IMR-90 (cell line): ENCODE data around the gene ERICH6B.

Source experiments
- CEBPB ChIP-seq: IDR thresholded peaks from 2 replicates; pipeline ENCODE4 v1.6.1; 2012; ENCODE audit warnings: low read depth, low read length, improper control_type of control experiment
- CHD1 ChIP-seq: IDR thresholded peaks from 2 replicates; pipeline ENCODE4 v1.6.1; 2012; ENCODE audit warnings: low read depth, low read length, improper control_type of control experiment
- CTCF ChIP-seq: conservative IDR thresholded peaks from 2 replicates; pipeline ENCODE4 v1.5.1; 2012; ENCODE audit warnings: mild to moderate bottlenecking, low read depth, low read length, improper control_type of control experiment
- ELK1 ChIP-seq: fragments of 150-350 bp; IDR thresholded peaks from 2 replicates; pipeline ENCODE4 v1.6.1; 2016; ENCODE audit warnings: low read depth, mild to moderate bottlenecking, low read length, moderate library complexity, borderline replicate concordance
- FOS ChIP-seq: fragments of 150-350 bp; IDR thresholded peaks from 2 replicates; pipeline ENCODE4 v1.6.1; 2016; ENCODE audit warnings: low read depth, low read length
- MAFK ChIP-seq: IDR thresholded peaks from 2 replicates; pipeline ENCODE4 v1.6.1; 2012; ENCODE audit warnings: low read depth, low read length, improper control_type of control experiment
- MAZ ChIP-seq: IDR thresholded peaks from 2 replicates; pipeline ENCODE4 v1.6.1; 2012; ENCODE audit warnings: low read depth, mild to moderate bottlenecking, low read length, improper control_type of control experiment, moderate library complexity, borderline replicate concordance
- MXI1 ChIP-seq: IDR thresholded peaks from 2 replicates; pipeline ENCODE4 v1.6.1; 2012; ENCODE audit warnings: low read depth, mild to moderate bottlenecking, low read length, moderate library complexity, borderline replicate concordance
- POLR2A ChIP-seq: IDR thresholded peaks from 2 replicates; pipeline ENCODE4 v1.6.1; 2012; ENCODE audit warnings: mild to moderate bottlenecking, low read depth, low read length
- RAD21 ChIP-seq: IDR thresholded peaks from 2 replicates; pipeline ENCODE4 v1.6.1; 2012; ENCODE audit warnings: low read length, improper control_type of control experiment
- RCOR1 ChIP-seq: IDR thresholded peaks from 2 replicates; pipeline ENCODE4 v1.6.1; 2012; ENCODE audit warnings: mild to moderate bottlenecking, low read length, improper control_type of control experiment; ENCODE audit not compliant: insufficient replicate concordance
- RFX5 ChIP-seq: IDR thresholded peaks from 2 replicates; pipeline ENCODE4 v1.8.0; 2012; ENCODE audit warnings: low read depth, mild to moderate bottlenecking, low read length, moderate library complexity
- SMC3 ChIP-seq: fragments of 150-350 bp; IDR thresholded peaks from 2 replicates; pipeline ENCODE4 v1.6.1; 2016; ENCODE audit warnings: low read depth, mild to moderate bottlenecking, antibody characterized with exemption, low read length, moderate library complexity
- USF2 ChIP-seq: fragments of 150-350 bp; IDR thresholded peaks from 2 replicates; pipeline ENCODE4 v1.6.1; 2017; ENCODE audit warnings: mild to moderate bottlenecking, antibody characterized with exemption, low read length, low read depth

GRCh38 chr13:45519493-45519892 lies 96.0 kb downstream of the ERICH6B start:
- TF ChIP-seq CTCF (no peak), MXI1 (no peak), POLR2A (no peak), RCOR1 (no peak), SMC3 (no peak), CEBPB (no peak), USF2 (no peak), RAD21 (no peak), FOS (no peak), RFX5 (no peak), MAFK (no peak), MAZ (no peak), ELK1 (no peak), CHD1 (no peak)
